Measurements from ENCODE around the gene CAB39.

The CAB39 gene

GRCh38 chr2:230863442-230864121 is 150.9 kb downstream of the CAB39 start:
- H3K4me3 ChIP-seq (ENCODE audit: low read length), result no peak overlapping the region
- no peak for TF ChIP-seq ZNF274 (IDR thresholded peaks at IDR 0.05; ENCODE audit: low read depth, low read length)

GRCh38 chr2:230864122-230864604 is 151.5 kb downstream of the CAB39 start:
- TF ChIP-seq ZNF274 (IDR thresholded peaks at IDR 0.05; ENCODE audit: low read depth, low read length), result no peak
- peak overlapping the region; percentile 45; the same call in 1 of the 2 replicates for H3K4me3 ChIP-seq (ENCODE audit: low read length)

- peak within 1 kb of the TSS; percentile 89 for H3K4me3 ChIP-seq (ENCODE audit: low read length)
- no peak for TF ChIP-seq ZNF274 (IDR thresholded peaks at IDR 0.05; ENCODE audit: low read depth, low read length)
Observed at GRCh38 chr2:230864605-230865306, 152.1 kb downstream of the CAB39 start, which contains the start of gene ITM2C. ITM2C (plus strand) TSS chr2:230864942; CDS start chr2:230865026, 84 bp downstream.

GRCh38 chr2:230865307-230865765 is 152.7 kb downstream of the CAB39 start:
- peak overlapping the region; percentile 89 for H3K4me3 ChIP-seq (ENCODE audit: low read length)
- TF ChIP-seq ZNF274 (IDR thresholded peaks at IDR 0.05; ENCODE audit: low read depth, low read length), result no peak

GRCh38 chr2:230865766-230866755 is 153.4 kb downstream of the CAB39 start:
- H3K4me3 ChIP-seq (ENCODE audit: low read length), result peak overlapping the region; percentile 89
- TF ChIP-seq ZNF274 (IDR thresholded peaks at IDR 0.05; ENCODE audit: low read depth, low read length), result no peak

- TF ChIP-seq ZNF274 (IDR thresholded peaks at IDR 0.05; ENCODE audit: low read depth, low read length), result no peak
- H3K4me3 ChIP-seq (ENCODE audit: low read length), result peak overlapping the region; percentile 89; the same call in 1 of the 2 replicates
Observed at GRCh38 chr2:230866756-230867523, 154.3 kb downstream of the CAB39 start.

- peak overlapping the region; percentile 30; the same call in 1 of the 2 replicates for H3K4me3 ChIP-seq (ENCODE audit: low read length)
Observed at GRCh38 chr2:230868161-230868946, 155.7 kb downstream of the CAB39 start.

GRCh38 chr2:230868947-230869913 is 156.6 kb downstream of the CAB39 start:
- peak overlapping the region; percentile 30; the same call in 1 of the 2 replicates for H3K4me3 ChIP-seq (ENCODE audit: low read length)
- no peak for TF ChIP-seq ZNF274 (IDR thresholded peaks at IDR 0.05; ENCODE audit: low read depth, low read length)

More at GRCh38 chr2:230868161-230868946, 155.7 kb downstream of the CAB39 start:
- TF ChIP-seq ZNF274 (IDR thresholded peaks at IDR 0.05; ENCODE audit: low read depth, low read length), result no peak

GRCh38 chr2:230869914-230870543 is 157.4 kb downstream of the CAB39 start:
- H3K4me3 ChIP-seq (ENCODE audit: low read length), result peak overlapping the region; percentile 30; the same call in 1 of the 2 replicates
- no peak for TF ChIP-seq ZNF274 (IDR thresholded peaks at IDR 0.05; ENCODE audit: low read depth, low read length)
